Mucosa of descending colon (tissue), 3 donors: ENCODE data around the gene SEC24C. TPM values are rescaled to one million over a fixed set of nuclear protein-coding genes. Genes with fewer than 3 reads are reported as not detected.
"Not testable (repeated sequence)": the region's sequence is repeated elsewhere in the genome, so short reads cannot be mapped to it uniquely, and the experiment has no call there.

Experiments used
- ATAC-seq: fragments of 200-7000 bp; cut with Tn5 transposase; one replicate; pipeline ENCODE4 v1.9.1; 2020; ENCODE audit warnings: mild to moderate bottlenecking, moderate library complexity
- DNase-seq, 3 donors: peaks; one replicate each; pipeline ENCODE4 v3.0.0-alpha.2; 2020
- H3K36me3 ChIP-seq: fragments of 200-600 bp; one replicate; pipeline ENCODE4 v1.8.0; 2021; ENCODE audit warnings: low read depth, mild to moderate bottlenecking
- H3K4me1 ChIP-seq: fragments of 200-600 bp; one replicate; pipeline ENCODE4 v1.8.0; 2021; ENCODE audit warnings: low read depth, mild to moderate bottlenecking
- H3K4me3 ChIP-seq: fragments of 200-600 bp; one replicate; pipeline ENCODE4 v1.8.0; 2021; ENCODE audit warnings: mild to moderate bottlenecking
- H3K9me3 ChIP-seq: fragments of 200-600 bp; one replicate; pipeline ENCODE4 v1.8.0; 2021; ENCODE audit warnings: mild to moderate bottlenecking
- intact Hi-C, 2 donors: fragments of 100-400 bp; cut with DNase I in 1 of 2; cut with micrococcal nuclease in 1 of 2; formaldehyde crosslinking; loops; one replicate each; pipeline versions ENCODE4 v1.11.0 to v1.11.1; 2022; cut with DNase I, micrococcal nuclease
- total RNA-seq, 3 donors: library from RNA; stranded (reverse); fragmentation: NEBNext Ultra II Directional in 2 of 3; extraction: Animal tissue kit (Norgen Biotek cat#: 25700) in 2 of 3; gene quantifications; one replicate each; pipeline versions ENCODE4 v1.2.1 to v1.2.4, GENCODE V29; 2021 to 2023
- TF ChIP-seq, protein P1 (sequence below): fragments of 200-600 bp; IDR thresholded peaks from one replicate; pipeline ENCODE4 v1.8.0; 2022; ENCODE audit warnings: antibody characterized with exemption, mild to moderate bottlenecking
- donor health status: DM: no; HTN: no; CAD: no; lungs with moderate emphysema.
- donor health status: DM: no; HTN: no; CAD: no.
- donor health status: DM: no; HTN: yes; CAD: no.

SEC24C gene
- total RNA-seq, 3 donors from 2014 or later, result 64.5 to 73.6 (median 71.2) TPM

DNA sequence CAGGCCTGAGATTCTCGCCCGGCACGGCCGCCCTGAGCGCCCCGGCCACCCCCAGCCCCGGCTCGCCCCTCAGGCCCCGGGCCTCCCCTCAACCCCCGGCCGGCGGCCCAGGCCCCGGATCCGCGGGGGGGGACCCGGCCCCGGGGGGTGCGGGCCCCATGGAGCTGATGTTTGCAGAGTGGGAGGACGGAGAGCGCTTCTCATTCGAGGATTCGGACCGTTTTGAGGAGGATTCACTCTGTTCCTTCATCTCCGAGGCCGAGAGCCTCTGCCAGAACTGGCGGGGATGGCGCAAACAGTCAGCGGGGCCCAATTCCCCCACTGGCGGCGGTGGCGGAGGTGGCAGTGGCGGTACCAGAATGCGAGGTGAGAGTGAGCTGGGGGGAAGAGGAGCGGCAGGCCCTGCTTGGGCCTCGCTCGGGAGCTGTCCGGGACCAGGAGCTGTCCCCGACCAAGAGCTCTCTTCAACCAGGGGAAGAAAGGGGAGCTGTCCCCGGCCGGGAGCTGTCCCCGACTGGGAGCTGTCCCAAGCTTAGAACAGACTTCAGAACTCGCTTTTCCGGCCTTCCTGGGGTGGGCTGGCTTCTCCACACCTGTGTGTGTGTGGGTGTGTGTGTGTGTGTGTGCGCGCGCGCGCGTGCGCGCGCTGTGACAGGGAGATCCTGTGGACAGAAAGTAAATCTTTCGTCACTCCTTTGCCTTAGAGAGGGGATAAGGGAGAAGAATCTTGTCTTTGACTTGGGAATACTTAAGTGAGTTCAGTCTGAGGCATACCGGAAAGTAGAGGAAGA lies 41.7 kb downstream of the SEC24C start:
- Histone ChIP-seq H3K9me3 (no peaks in the 10 kb centered on the region), H3K36me3 (peaks cover 13% of the 10 kb centered on the region), H3K4me3 (peak overlapping the region; percentile 78), H3K4me1 (peaks cover 34% of the 10 kb centered on the region)
- intact Hi-C loops, result no loop called here
- peak; percentile 35 for ATAC-seq
- DNase-seq, result peak; percentile 71 to 75 (median 73)
- TF ChIP-seq, protein P1, sequence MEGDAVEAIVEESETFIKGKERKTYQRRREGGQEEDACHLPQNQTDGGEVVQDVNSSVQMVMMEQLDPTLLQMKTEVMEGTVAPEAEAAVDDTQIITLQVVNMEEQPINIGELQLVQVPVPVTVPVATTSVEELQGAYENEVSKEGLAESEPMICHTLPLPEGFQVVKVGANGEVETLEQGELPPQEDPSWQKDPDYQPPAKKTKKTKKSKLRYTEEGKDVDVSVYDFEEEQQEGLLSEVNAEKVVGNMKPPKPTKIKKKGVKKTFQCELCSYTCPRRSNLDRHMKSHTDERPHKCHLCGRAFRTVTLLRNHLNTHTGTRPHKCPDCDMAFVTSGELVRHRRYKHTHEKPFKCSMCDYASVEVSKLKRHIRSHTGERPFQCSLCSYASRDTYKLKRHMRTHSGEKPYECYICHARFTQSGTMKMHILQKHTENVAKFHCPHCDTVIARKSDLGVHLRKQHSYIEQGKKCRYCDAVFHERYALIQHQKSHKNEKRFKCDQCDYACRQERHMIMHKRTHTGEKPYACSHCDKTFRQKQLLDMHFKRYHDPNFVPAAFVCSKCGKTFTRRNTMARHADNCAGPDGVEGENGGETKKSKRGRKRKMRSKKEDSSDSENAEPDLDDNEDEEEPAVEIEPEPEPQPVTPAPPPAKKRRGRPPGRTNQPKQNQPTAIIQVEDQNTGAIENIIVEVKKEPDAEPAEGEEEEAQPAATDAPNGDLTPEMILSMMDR, result no peak

DNA sequence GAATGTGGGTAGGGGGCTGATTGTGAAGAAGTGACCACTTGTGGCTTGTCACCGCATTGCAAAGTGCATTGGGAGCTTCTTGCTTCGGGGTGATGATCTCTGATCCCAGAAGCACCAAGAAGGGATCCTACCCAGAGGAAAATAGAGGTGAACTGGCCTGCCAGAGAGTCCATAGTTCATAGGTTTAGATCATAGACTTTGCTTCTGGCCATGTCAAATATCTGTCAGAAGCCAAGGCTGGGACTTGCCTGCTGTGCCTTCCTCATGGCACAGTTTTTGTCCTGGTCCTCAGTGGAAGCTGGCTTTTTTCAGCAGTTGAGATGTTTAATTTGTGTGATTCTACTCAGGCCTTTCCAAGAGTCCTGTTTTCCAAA lies 42.3 kb downstream of the SEC24C start:
- Histone ChIP-seq H3K4me1 (peaks cover 30% of the 10 kb centered on the region), H3K4me3 (no peak overlapping the region), H3K36me3 (peaks cover 16% of the 10 kb centered on the region), H3K9me3 (no peaks in the 10 kb centered on the region)
- TF ChIP-seq, protein P1, result no peak
- ATAC-seq (no peak), DNase-seq (no peak)
- intact Hi-C loops, result no loop called here

DNA sequence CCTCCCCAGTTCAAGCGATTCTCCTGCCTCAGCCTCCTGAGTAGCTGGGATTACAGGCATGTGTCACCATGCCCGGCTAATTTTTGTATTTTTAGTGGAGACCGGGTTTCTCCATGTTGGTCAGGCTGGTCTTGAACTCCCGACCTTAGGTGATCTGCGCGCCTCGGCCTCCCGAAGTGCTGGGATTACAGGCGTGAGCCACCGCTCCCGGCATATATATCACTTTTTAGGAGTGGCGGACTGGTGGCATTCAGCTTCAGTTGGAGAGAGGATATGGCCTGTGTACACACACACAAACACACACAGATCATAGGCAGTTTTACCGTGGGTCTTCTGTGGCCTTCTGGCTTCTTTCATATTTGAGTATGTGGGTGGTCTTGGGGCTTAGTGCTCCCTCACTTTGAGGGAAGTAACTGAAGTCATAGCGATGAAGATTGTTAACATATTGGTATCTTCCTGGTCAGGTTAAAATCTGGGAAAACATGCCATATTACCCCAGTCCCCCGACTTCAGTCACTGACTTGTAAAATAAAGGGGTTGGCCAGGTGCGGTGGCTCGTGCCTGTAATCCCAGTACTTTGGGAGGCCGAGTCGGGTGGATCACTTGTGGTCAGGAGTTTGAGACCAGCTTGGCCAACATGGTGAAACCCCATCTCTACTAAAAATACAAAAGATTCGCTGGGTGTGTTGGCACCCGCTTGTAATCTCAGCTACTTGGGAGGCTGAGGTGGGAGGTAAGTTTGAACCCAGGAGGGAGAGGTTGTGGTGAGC lies 43.0 kb downstream of the SEC24C start:
- H3K4me3 ChIP-seq, intact Hi-C loops, ATAC-seq, H3K9me3 ChIP-seq: not testable (repeated sequence)
- Histone ChIP-seq H3K4me1 (peaks cover 30% of the 10 kb centered on the region), H3K36me3 (peaks cover 16% of the 10 kb centered on the region)
- peak in 1 of 3 donors; percentile 28 for DNase-seq

DNA sequence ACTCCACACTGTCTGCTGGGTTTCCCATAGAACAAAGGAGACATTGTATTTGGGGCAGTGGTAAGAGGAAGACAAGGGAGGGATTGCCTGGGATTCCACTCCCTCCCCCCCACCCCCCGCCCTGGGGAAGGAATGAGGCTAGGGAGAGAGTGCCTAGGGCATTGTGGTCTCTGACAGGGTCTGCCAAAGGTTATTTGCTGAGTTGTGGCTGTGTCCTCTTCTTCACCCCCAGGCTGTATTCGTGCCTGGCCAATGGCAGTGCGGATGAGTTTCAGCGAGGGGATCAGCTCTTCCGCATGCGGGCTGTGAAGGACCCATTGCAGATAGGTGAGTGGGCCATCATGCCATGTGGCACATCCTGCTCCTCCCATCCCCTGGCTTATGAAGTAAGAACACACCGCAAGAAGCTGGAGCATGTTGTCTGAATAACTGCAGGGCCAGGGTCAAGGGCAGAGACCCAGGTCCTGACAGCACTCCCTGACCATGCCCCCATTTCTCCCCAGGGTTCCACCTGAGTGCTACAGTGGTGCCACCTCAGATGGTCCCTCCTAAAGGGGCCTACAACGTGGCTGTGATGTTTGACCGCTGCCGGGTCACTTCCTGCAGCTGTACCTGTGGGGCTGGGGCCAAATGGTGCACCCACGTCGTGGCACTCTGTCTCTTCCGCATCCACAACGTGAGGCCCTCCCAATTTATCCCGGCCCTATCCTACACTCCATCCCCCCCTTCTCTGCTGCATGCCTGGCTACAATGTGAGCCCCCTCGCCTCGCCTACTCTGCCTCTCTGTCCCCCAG lies 44.9 kb downstream of the SEC24C start:
- TF ChIP-seq, protein P1, result no peak
- peaks cover 16% of the 10 kb centered on the region for H3K4me1 ChIP-seq
- peaks cover 16% of the 10 kb centered on the region for H3K36me3 ChIP-seq
- no peaks in the 10 kb centered on the region for H3K9me3 ChIP-seq
- intact Hi-C loops, result no loop called here
- H3K4me3 ChIP-seq, result no peak overlapping the region
- ATAC-seq (no peak), DNase-seq (peak in 2 of 3 donors; percentile 14 to 39)

DNA sequence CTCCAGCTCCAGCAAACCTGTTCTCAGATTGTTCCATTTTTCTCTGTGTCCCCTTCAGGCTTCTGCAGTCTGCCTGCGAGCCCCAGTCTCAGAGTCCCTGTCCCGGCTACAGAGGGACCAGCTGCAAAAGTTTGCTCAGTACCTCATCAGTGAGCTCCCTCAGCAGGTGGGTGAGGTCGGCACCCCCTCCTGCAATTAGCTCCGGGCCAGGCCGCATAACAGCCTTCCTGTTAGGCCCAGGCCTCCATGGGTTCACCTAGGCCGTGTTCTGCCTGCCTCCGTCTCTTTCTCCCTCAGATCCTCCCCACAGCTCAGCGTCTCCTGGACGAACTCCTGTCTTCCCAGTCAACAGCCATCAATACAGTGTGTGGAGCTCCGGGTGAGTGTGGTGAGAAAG lies 45.5 kb downstream of the SEC24C start:
- no peak for ATAC-seq
- no peaks in the 10 kb centered on the region for H3K9me3 ChIP-seq
- intact Hi-C loops, result no loop called here
- TF ChIP-seq, protein P1, result no peak
- H3K4me1 ChIP-seq, result peaks cover 16% of the 10 kb centered on the region
- DNase-seq, result peak in 1 of 3 donors; percentile 44
- H3K36me3 ChIP-seq, result peaks cover 16% of the 10 kb centered on the region
- no peak overlapping the region for H3K4me3 ChIP-seq
